GM12878 (cell line): ENCODE measurements around the gene DACH1. TPM values are rescaled to one million over a fixed set of nuclear protein-coding genes. Genes with fewer than 3 reads are reported as not detected.

Experiments
- ATAC-seq: fragments of 200-7000 bp; cut with Tn5 transposase; 3 replicates; pipeline ENCODE4 v1.9.1; 2020; ENCODE audit warnings: mild to moderate bottlenecking, moderate library complexity
- BruUV-seq: library from RNA; stranded (reverse); fragments of 400-500 nt; replicated peaks from 2 replicates; lab custom pipeline; 2021; lab: Mats Ljungman, UMichigan
- CTCF ChIA-PET: fragments of 300-600 bp; sonication (Branson Sonifier 250); formaldehyde crosslinking; extraction: SDS; loops from one replicate; lab custom pipeline; 2021; ENCODE audit warnings: inconsistent platforms; lab: Yijun Ruan, JAX
- POLR2A ChIA-PET: fragments of 350-600 bp; formaldehyde crosslinking; extraction: SDS; loops from one replicate; lab custom pipeline; 2021; ENCODE audit warnings: inconsistent platforms; lab: Charles Lee
- RAD21 ChIA-PET: fragments of 300-600 bp; sonication (Branson Sonifier 250); formaldehyde crosslinking; loops from one replicate; lab custom pipeline; 2023; ENCODE audit warnings: antibody characterized with exemption; ENCODE audit not compliant: unreplicated experiment; lab: Charles Lee
- SMC1A ChIA-PET: fragments of 300-600 bp; sonication (Branson Sonifier 250); formaldehyde crosslinking; loops from one replicate; lab custom pipeline; 2023; ENCODE audit not compliant: unreplicated experiment, uncharacterized antibody; lab: Charles Lee
- DNase-seq: peaks from one replicate; pipeline ENCODE4 v3.0.0-alpha.2; 2011; ENCODE audit warnings: low read depth, low spot score
- FAIRE-seq: peaks from 3 replicates; lab custom pipeline; 2011; peaks lifted over from hg19 to GRCh38; lab: Jason Lieb, UNC
- H2AFZ ChIP-seq: 2 replicates; pipeline ENCODE4 v1.6.0; 2011; ENCODE audit warnings: low read depth, low read length, control low read depth; ENCODE audit not compliant: control insufficient read depth
- H3K27ac ChIP-seq: 2 replicates; pipeline ENCODE4 v1.5.1; 2011; ENCODE audit warnings: control low read depth; ENCODE audit not compliant: control insufficient read depth, insufficient read depth
- H3K27me3 ChIP-seq, 2 experiments: replicated peaks in 1 of 2; 2 replicates each; pipeline versions ENCODE4 v1.6.0 to v1.6.1; 2011; ENCODE audit warnings: low read length in 1 of 2; ENCODE audit not compliant: control insufficient read depth in 2 of 2, insufficient read depth in 2 of 2
- H3K36me3 ChIP-seq, 2 experiments: 2 replicates each; pipeline ENCODE4 v1.5.1; 2011; ENCODE audit warnings: low read length in 1 of 2; ENCODE audit not compliant: control insufficient read depth in 2 of 2, insufficient read depth in 2 of 2
- H3K4me1 ChIP-seq: 2 replicates; pipeline ENCODE4 v1.6.1; 2011; ENCODE audit warnings: mild to moderate bottlenecking, low read length, moderate library complexity, mixed read lengths; ENCODE audit not compliant: control insufficient read depth, insufficient read depth
- H3K4me2 ChIP-seq: 2 replicates; pipeline ENCODE4 v1.6.0; 2011; ENCODE audit warnings: control low read depth; ENCODE audit not compliant: control insufficient read depth, insufficient read depth
- H3K4me3 ChIP-seq: fragments of 200-600 bp; sonication (generic); 2 replicates; pipeline ENCODE4 v1.5.1; 2016
- H3K79me2 ChIP-seq: 2 replicates; pipeline ENCODE4 v1.6.0; 2011; ENCODE audit warnings: low read length; ENCODE audit not compliant: control insufficient read depth, insufficient read depth
- H3K9ac ChIP-seq: 2 replicates; pipeline ENCODE4 v1.8.0; 2011; ENCODE audit warnings: low read length, control low read depth, mixed read lengths; ENCODE audit not compliant: control insufficient read depth, insufficient read depth
- H3K9me3 ChIP-seq: replicated peaks from 3 replicates; pipeline ENCODE4 v1.5.1; 2011; ENCODE audit warnings: mild to moderate bottlenecking, low read length; ENCODE audit not compliant: control insufficient read depth, insufficient read depth
- H4K20me1 ChIP-seq: 2 replicates; pipeline ENCODE4 v1.6.0; 2011; ENCODE audit not compliant: control insufficient read depth, insufficient read depth
- CBX3 ChIP-seq: fragments of 200-600 bp; sonication (generic); IDR thresholded peaks from 2 replicates; pipeline ENCODE4 v1.6.1; 2016; ENCODE audit warnings: low read depth, borderline replicate concordance
- EZH2 ChIP-seq: IDR thresholded peaks from 2 replicates; pipeline ENCODE4 v1.6.1; 2012; ENCODE audit warnings: low read depth, mild to moderate bottlenecking, control low read depth, inconsistent platforms, low read length, borderline replicate concordance; ENCODE audit not compliant: control insufficient read depth
- NR2C2 ChIP-seq: IDR thresholded peaks from 2 replicates; pipeline ENCODE4 v1.6.1; 2011; ENCODE audit warnings: borderline replicate concordance, low read depth; ENCODE audit not compliant: control insufficient read depth, insufficient read length
- RB1 ChIP-seq: fragments of 450-650 bp; formaldehyde crosslinking; IDR thresholded peaks from 2 replicates; pipeline ENCODE4 v1.6.1; 2017; ENCODE audit warnings: mild to moderate bottlenecking, borderline replicate concordance
- RUNX3 ChIP-seq: IDR thresholded peaks from 2 replicates; pipeline ENCODE4 v1.6.1; 2012; ENCODE audit warnings: low read length, inconsistent platforms
- SMAD5 ChIP-seq: IDR thresholded peaks from 2 replicates; pipeline ENCODE4 v1.6.1; 2016; ENCODE audit warnings: antibody characterized with exemption, low read depth
- SMARCA5 ChIP-seq: fragments of 450-650 bp; IDR thresholded peaks from 2 replicates; pipeline ENCODE4 v1.6.1; 2017; ENCODE audit warnings: mild to moderate bottlenecking
- SPI1 ChIP-seq: IDR thresholded peaks from 2 replicates; pipeline ENCODE4 v1.6.1; 2011; ENCODE audit warnings: low read depth, mild to moderate bottlenecking, low read length, moderate library complexity, borderline replicate concordance; ENCODE audit not compliant: insufficient read depth
- STAT1 ChIP-seq: fragments of 450-650 bp; conservative IDR thresholded peaks from 2 replicates; pipeline ENCODE4 v1.6.1; 2014; ENCODE audit warnings: antibody characterized with exemption, mild to moderate bottlenecking
- TAF1 ChIP-seq: IDR thresholded peaks from 2 replicates; pipeline ENCODE4 v1.6.1; 2011; ENCODE audit warnings: mild to moderate bottlenecking, low read depth, low read length, borderline replicate concordance
- TCF3 ChIP-seq: IDR thresholded peaks from 2 replicates; pipeline ENCODE4 v1.6.1; 2012; ENCODE audit warnings: low read depth, mild to moderate bottlenecking, low read length, borderline replicate concordance; ENCODE audit not compliant: insufficient read depth
- ZBTB40 ChIP-seq: fragments of 450-650 bp; IDR thresholded peaks from 2 replicates; pipeline ENCODE4 v1.6.1; 2016; ENCODE audit warnings: mild to moderate bottlenecking, moderate library complexity, borderline replicate concordance
- WGBS: methylation state at CpG from one replicate; pipeline ENCODE4 v1.1.6; 2016; ENCODE audit warnings: low lambda C conversion rate; ENCODE audit not compliant: insufficient replicate concordance, insufficient coverage; ENCODE audit errors: missing lambda C conversion rate; 5-methylcytosine and 5-hydroxymethylcytosine counted together
- in situ Hi-C: fragments of 300-500 bp; cut with MboI; formaldehyde crosslinking; loops from 9 replicates; pipeline ENCODE4 v1.14.3; 2018; ENCODE audit warnings: mixed read lengths
- intact Hi-C: fragments of 100-400 bp; cut with micrococcal nuclease; formaldehyde crosslinking; loops from one replicate; pipeline ENCODE4 v1.14.2; 2022; ENCODE audit not compliant: unreplicated experiment
- polyA plus RNA-seq, 11 experiments: library from polyadenylated mRNA; depleted of rRNA in 4 of 11; unstranded in 6 of 11; stranded (reverse) in 5 of 11; fragments of >200 nt; fragmentation: Nextera tagmentation in 4 of 11; fragmentation: Illumina TruSeq in 1 of 11; extraction: Ambion mirVana in 4 of 11; extraction: Trizol in 1 of 11; gene quantifications; 1 replicate in 1 of 11; 2 replicates in 10 of 11; pipeline versions ENCODE4 v1.2.1 to v1.2.3, GENCODE V29; 2011 to 2016; ENCODE audit warnings: inconsistent platforms in 2 of 11, missing spikeins in 2 of 11, low read depth in 1 of 11
- total RNA-seq, 4 experiments: library from RNA; depleted of rRNA in 3 of 4; stranded (reverse); fragments of >200 nt in 3 of 4; fragmentation: Illumina TruSeq in 1 of 4; extraction: Trizol in 1 of 4; gene quantifications; 2 replicates each; pipeline versions ENCODE4 v1.2.1 to v1.2.3, GENCODE V29; 2013 to 2021
- TF ChIP-seq, protein P1 (sequence below): fragments of 150-350 bp; IDR thresholded peaks from 2 replicates; pipeline ENCODE4 v1.6.1; 2014; ENCODE audit warnings: mild to moderate bottlenecking, low read depth, low read length
- TF ChIP-seq, protein P2 (sequence below): fragments of 450-650 bp; IDR thresholded peaks from 2 replicates; pipeline ENCODE4 v1.6.1; 2018; ENCODE audit warnings: borderline replicate concordance, mild to moderate bottlenecking; ENCODE audit not compliant: partially characterized antibody
- TF ChIP-seq, protein P3 (sequence below): IDR thresholded peaks from 2 replicates; pipeline ENCODE4 v1.6.1; 2011; ENCODE audit warnings: low read depth, mild to moderate bottlenecking, low read length, moderate library complexity, borderline replicate concordance; ENCODE audit errors: extremely low read depth

DACH1 gene
- total and polyA plus RNA-seq, 10 of the 15 experiments (the other 5 are each of a cell fraction or from before 2014, with no cell fraction given), result 0.05 TPM; not detected in 9

- Histone ChIP-seq H3K9me3 (no peaks in the 10 kb centered on the region), H3K4me3 (no peak overlapping the region), H3K36me3 (no peaks in the 10 kb centered on the region), H3K79me2 (no peaks in the 10 kb centered on the region), H2AFZ (no peak overlapping the region), H3K9ac (no peak overlapping the region), H3K27ac (no peak overlapping the region), H3K4me2 (no peak overlapping the region)
- no TSS peak for BruUV-seq
- ChIA-PET CTCF (interaction anchor here (1.1 kb wide), 1 partner anchor 51 kb away, joined by 3 read pairs; no protein-coding TSS in a partner anchor), POLR2A (no interaction called here), RAD21 (interaction anchor here (0.9 kb wide), 1 partner anchor 50 kb away, joined by 3 read pairs; no protein-coding TSS in a partner anchor)
- FAIRE-seq (no peak), ATAC-seq (no peak)
- TF ChIP-seq CBX3 (no peak), RUNX3 (no peak), ZBTB40 (no peak), RB1 (no peak), NR2C2 (no peak), TCF3 (no peak), STAT1 (no peak), EZH2 (no peak), SMARCA5 (no peak), SPI1 (no peak), TAF1 (no peak), SMAD5 (no peak)
- TF ChIP-seq, protein P1, sequence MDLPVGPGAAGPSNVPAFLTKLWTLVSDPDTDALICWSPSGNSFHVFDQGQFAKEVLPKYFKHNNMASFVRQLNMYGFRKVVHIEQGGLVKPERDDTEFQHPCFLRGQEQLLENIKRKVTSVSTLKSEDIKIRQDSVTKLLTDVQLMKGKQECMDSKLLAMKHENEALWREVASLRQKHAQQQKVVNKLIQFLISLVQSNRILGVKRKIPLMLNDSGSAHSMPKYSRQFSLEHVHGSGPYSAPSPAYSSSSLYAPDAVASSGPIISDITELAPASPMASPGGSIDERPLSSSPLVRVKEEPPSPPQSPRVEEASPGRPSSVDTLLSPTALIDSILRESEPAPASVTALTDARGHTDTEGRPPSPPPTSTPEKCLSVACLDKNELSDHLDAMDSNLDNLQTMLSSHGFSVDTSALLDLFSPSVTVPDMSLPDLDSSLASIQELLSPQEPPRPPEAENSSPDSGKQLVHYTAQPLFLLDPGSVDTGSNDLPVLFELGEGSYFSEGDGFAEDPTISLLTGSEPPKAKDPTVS, result no peak
- TF ChIP-seq, protein P2, sequence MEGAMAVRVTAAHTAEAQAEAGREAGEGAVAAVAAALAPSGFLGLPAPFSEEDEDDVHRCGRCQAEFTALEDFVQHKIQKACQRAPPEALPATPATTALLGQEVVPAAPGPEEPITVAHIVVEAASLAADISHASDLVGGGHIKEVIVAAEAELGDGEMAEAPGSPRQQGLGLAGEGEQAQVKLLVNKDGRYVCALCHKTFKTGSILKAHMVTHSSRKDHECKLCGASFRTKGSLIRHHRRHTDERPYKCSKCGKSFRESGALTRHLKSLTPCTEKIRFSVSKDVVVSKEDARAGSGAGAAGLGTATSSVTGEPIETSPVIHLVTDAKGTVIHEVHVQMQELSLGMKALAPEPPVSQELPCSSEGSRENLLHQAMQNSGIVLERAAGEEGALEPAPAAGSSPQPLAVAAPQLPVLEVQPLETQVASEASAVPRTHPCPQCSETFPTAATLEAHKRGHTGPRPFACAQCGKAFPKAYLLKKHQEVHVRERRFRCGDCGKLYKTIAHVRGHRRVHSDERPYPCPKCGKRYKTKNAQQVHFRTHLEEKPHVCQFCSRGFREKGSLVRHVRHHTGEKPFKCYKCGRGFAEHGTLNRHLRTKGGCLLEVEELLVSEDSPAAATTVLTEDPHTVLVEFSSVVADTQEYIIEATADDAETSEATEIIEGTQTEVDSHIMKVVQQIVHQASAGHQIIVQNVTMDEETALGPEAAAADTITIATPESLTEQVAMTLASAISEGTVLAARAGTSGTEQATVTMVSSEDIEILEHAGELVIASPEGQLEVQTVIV, result no peak
- TF ChIP-seq, protein P3, sequence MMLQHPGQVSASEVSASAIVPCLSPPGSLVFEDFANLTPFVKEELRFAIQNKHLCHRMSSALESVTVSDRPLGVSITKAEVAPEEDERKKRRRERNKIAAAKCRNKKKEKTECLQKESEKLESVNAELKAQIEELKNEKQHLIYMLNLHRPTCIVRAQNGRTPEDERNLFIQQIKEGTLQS, result no peak
- TF ChIP-seq, all 136 proteins: peak for 0
- in situ Hi-C loops, result no loop called here
- H3K27me3 ChIP-seq, result no peaks in the 10 kb centered on the region
- WGBS, result 6% methylated on average over 6 of the region's 6 CpGs
- no peak for DNase-seq
- intact Hi-C loops, result no loop called here
- no peaks in the 10 kb centered on the region for H4K20me1 ChIP-seq
- no peaks in the 10 kb centered on the region for H3K4me1 ChIP-seq
- SMC1A ChIA-PET, result no interaction called here
These were observed 38.9 kb downstream of the DACH1 start for GRCh38 chr13:71828117-71828516.
